Karpas-422 (cell line): Measurements from ENCODE around the gene LRP1B. TPM values are rescaled to one million over a fixed set of nuclear protein-coding genes. Genes with fewer than 3 reads are reported as not detected.

Experiments
- DNase-seq: peaks from one replicate; pipeline ENCODE4 v3.0.0-alpha.2; 2015
- H2AFZ ChIP-seq: fragments of 200-600 bp; sonication (generic); 2 replicates; pipeline ENCODE4 v1.6.1; 2014; ENCODE audit warnings: antibody characterized with exemption, low read length, mixed read lengths
- H3K27ac ChIP-seq: fragments of 200-600 bp; sonication (generic); 2 replicates; pipeline ENCODE4 v1.5.1; 2014; ENCODE audit warnings: mild to moderate bottlenecking, low read length, moderate library complexity
- H3K27me3 ChIP-seq: fragments of 200-600 bp; sonication (generic); 2 replicates; pipeline ENCODE4 v1.6.1; 2014; ENCODE audit warnings: low read length, mixed read lengths
- H3K36me3 ChIP-seq: fragments of 200-600 bp; sonication (generic); 2 replicates; pipeline ENCODE4 v1.6.1; 2014; ENCODE audit warnings: low read length, mixed read lengths; ENCODE audit not compliant: insufficient read depth
- H3K4me1 ChIP-seq: fragments of 200-600 bp; sonication (generic); 2 replicates; pipeline ENCODE4 v1.6.1; 2014; ENCODE audit warnings: mild to moderate bottlenecking, low read length, mixed read lengths
- H3K4me2 ChIP-seq: fragments of 200-600 bp; sonication (generic); 2 replicates; pipeline ENCODE4 v1.6.1; 2014; ENCODE audit warnings: low read length, low read depth, mild to moderate bottlenecking; ENCODE audit not compliant: poor library complexity, severe bottlenecking
- H3K4me3 ChIP-seq: fragments of 200-600 bp; sonication (generic); 2 replicates; pipeline ENCODE4 v1.5.1; 2014; ENCODE audit warnings: mild to moderate bottlenecking, antibody characterized with exemption, low read length, mixed read lengths
- H3K79me2 ChIP-seq: fragments of 200-600 bp; sonication (generic); 2 replicates; pipeline ENCODE4 v1.6.1; 2014; ENCODE audit warnings: mild to moderate bottlenecking, low read length, mixed read lengths
- H3K9ac ChIP-seq: fragments of 200-600 bp; sonication (generic); 2 replicates; pipeline ENCODE4 v1.6.0; 2014; ENCODE audit warnings: low read length
- H3K9me2 ChIP-seq: fragments of 200-600 bp; sonication (generic), shearing (Covaris generic); replicated peaks from 2 replicates; pipeline ENCODE4 v1.6.0; 2014; ENCODE audit warnings: mild to moderate bottlenecking, low read length, moderate library complexity; ENCODE audit not compliant: insufficient read depth
- H3K9me3 ChIP-seq: fragments of 300-700, 200-600 bp; sonication (generic); 2 replicates; pipeline ENCODE4 v1.6.1; 2014; ENCODE audit warnings: low read length, mixed read lengths
- H4K20me1 ChIP-seq: fragments of 200-600 bp; sonication (generic); 2 replicates; pipeline ENCODE4 v1.6.1; 2014; ENCODE audit warnings: mild to moderate bottlenecking, antibody characterized with exemption, low read length, low read depth; ENCODE audit not compliant: insufficient read depth
- total RNA-seq: library from RNA; depleted of rRNA; stranded (reverse); fragments of >200 nt; shearing (Covaris generic); gene quantifications from 2 replicates; pipeline ENCODE4 v1.2.3, GENCODE V29; 2014; ENCODE audit warnings: low replicate concordance

LRP1B gene
- total RNA-seq, 1 experiment from 2014 or later = not detected

DNA sequence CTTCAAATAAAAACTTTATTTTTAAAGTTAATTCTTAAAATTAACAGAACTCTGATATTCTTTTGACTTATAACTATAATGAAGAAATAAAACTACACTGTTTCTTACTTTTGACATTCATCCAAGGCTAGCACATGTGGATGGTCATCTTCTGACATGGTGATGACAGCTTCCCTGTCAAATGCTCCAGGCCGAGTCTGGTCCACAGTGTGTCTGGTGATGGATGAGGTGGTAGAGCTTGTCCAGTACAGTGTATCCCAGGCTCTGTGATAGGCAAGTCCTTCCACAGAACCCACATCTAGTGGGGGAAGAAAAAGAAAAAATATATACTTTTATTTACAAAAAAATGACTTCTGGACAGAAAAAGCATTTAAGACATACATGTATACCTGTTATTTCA lies 1529.5 kb downstream of the LRP1B start:
- H3K36me3 ChIP-seq = no peaks in the 10 kb centered on the region

DNA sequence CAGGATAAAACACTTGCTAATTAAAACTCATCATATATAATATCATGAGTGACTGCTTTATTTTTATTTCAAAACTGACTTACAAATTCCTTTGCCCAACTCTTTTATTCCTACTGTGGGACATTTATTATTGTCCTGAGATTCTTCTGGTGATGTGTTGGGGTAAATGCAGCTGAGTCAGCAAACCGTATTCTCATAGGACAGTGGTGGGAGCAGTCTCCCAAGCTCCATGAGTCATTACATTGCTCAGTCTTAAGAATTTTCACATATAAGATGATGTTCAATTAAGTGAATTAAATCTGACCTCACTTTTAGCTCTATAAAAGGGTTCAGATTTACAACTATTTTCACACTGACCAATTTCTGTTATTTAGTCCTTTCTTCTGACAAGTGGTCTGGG lies 1530.7 kb downstream of the LRP1B start:
- no peaks in the 10 kb centered on the region for H3K27me3 ChIP-seq
- DNase-seq = no peak

More for the DNA sequence above, 1529.5 kb downstream of the LRP1B start:
- Histone ChIP-seq H3K9ac (no peak overlapping the region), H3K4me3 (no peak overlapping the region), H3K79me2 (no peaks in the 10 kb centered on the region), H3K4me2 (no peak overlapping the region), H3K27ac (no peak overlapping the region), H2AFZ (no peak overlapping the region), H3K9me2 (no peaks in the 10 kb centered on the region), H4K20me1 (no peaks in the 10 kb centered on the region), H3K9me3 (peaks cover 26% of the 10 kb centered on the region), H3K27me3 (no peaks in the 10 kb centered on the region), H3K4me1 (no peaks in the 10 kb centered on the region)
- no peak for DNase-seq

DNA sequence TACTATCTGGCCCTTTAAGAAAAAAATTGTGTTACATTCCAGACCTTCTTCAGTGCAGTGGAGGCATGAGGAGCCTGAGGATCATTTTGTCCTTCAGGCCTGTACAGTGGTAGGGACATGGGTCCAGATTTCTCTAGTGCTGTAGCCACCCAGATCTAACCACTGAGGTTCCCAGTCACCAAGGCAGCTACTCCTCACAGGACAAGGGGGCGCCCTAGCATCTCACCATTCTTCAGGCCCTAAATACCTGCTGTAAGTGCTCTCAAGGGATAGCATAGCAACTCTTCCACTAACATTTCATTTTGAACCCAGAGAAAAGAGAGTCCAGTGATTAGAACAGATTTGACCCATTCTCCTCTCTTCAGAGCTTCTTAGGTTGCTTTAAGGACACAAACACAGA lies 1533.0 kb downstream of the LRP1B start:
- no peaks in the 10 kb centered on the region for H3K4me1 ChIP-seq
- H3K4me3 ChIP-seq = no peak overlapping the region
- peaks cover 30% of the 10 kb centered on the region for H3K9me3 ChIP-seq
- no peaks in the 10 kb centered on the region for H4K20me1 ChIP-seq
- H3K9ac ChIP-seq = no peak overlapping the region
- H3K27me3 ChIP-seq = no peaks in the 10 kb centered on the region
- no peak overlapping the region for H3K4me2 ChIP-seq
- no peaks in the 10 kb centered on the region for H3K36me3 ChIP-seq
- no peak overlapping the region for H2AFZ ChIP-seq
- H3K79me2 ChIP-seq = no peaks in the 10 kb centered on the region
- no peak overlapping the region for H3K27ac ChIP-seq
- no peak for DNase-seq
- no peaks in the 10 kb centered on the region for H3K9me2 ChIP-seq

More for the DNA sequence above, 1530.7 kb downstream of the LRP1B start:
- no peaks in the 10 kb centered on the region for H3K79me2 ChIP-seq
- no peaks in the 10 kb centered on the region for H3K36me3 ChIP-seq
- no peak overlapping the region for H2AFZ ChIP-seq
- H4K20me1 ChIP-seq = no peaks in the 10 kb centered on the region
- no peaks in the 10 kb centered on the region for H3K4me1 ChIP-seq
- H3K9me3 ChIP-seq = peaks cover 30% of the 10 kb centered on the region
- no peaks in the 10 kb centered on the region for H3K9me2 ChIP-seq
- H3K27ac ChIP-seq = no peak overlapping the region
- no peak overlapping the region for H3K4me2 ChIP-seq
- H3K9ac ChIP-seq = no peak overlapping the region
- H3K4me3 ChIP-seq = no peak overlapping the region

DNA sequence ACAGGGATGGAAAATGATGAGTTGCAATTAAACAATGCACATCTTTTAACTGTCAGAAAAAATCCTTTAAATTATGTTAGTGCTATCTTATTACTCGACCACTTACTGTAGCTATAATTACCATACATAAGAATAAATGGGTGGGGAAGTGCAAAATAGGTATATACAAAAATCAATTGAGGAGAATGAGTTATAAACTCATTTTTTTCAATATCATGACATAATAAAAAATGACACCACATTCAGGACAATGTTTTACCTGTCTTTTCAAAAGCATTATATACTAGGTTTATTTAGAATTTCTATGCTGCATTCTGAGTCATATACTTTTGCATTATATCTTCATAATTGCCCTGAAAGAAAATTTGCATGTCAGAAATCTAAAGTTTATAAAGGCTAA lies 1533.6 kb downstream of the LRP1B start:
- no peak for DNase-seq
- Histone ChIP-seq H3K4me1 (no peaks in the 10 kb centered on the region), H3K4me3 (no peak overlapping the region), H4K20me1 (no peaks in the 10 kb centered on the region), H3K9me3 (peaks cover 30% of the 10 kb centered on the region), H3K79me2 (no peaks in the 10 kb centered on the region), H3K36me3 (no peaks in the 10 kb centered on the region), H3K27ac (no peak overlapping the region), H3K9ac (no peak overlapping the region), H3K9me2 (no peaks in the 10 kb centered on the region), H2AFZ (no peak overlapping the region), H3K27me3 (no peaks in the 10 kb centered on the region), H3K4me2 (no peak overlapping the region)

DNA sequence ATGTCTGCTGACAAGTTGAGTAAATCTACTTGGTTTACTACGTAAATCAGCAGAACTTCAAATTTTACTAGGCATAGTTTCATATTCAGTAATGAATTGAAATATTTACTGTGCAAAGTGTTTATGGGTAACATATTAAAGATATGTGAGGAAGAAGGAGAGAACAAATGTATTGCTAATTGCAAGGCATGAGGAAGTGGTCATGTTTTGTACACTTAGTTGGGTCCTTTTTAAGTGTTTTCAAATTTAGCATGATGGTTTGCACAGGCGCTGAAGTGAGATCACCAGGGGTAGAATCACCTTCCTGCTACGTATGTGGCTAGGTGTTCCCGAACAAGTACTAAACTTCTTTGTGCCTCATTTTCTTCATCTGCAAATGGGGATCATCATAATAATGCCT lies 1534.4 kb downstream of the LRP1B start:
- DNase-seq = no peak
- Histone ChIP-seq H4K20me1 (no peaks in the 10 kb centered on the region), H3K9me3 (peaks cover 24% of the 10 kb centered on the region), H3K4me2 (no peak overlapping the region), H3K9me2 (no peaks in the 10 kb centered on the region), H2AFZ (no peak overlapping the region), H3K36me3 (no peaks in the 10 kb centered on the region), H3K27me3 (no peaks in the 10 kb centered on the region), H3K79me2 (no peaks in the 10 kb centered on the region), H3K9ac (no peak overlapping the region), H3K27ac (no peak overlapping the region), H3K4me1 (no peaks in the 10 kb centered on the region), H3K4me3 (no peak overlapping the region)

DNA sequence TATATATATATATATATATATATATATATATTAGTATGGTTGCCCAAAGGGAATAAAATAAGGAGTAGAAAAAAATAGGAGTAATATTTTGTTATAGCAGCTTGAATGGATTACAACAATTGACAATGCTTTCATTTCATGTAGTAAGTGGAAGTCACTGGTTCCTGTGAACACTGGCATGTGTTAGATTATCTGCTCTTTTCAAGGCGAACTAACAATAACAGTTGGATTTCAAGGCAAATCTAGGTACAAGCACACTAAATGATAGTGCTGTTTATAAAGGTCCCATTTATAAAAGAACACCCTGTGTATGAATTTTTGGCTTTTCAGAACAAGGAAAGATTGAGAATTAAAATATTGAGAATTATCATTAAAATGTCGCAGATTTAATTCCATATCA lies 1535.7 kb downstream of the LRP1B start:
- Histone ChIP-seq H3K9me3 (peaks cover 28% of the 10 kb centered on the region), H2AFZ (no peak overlapping the region)
- no peak for DNase-seq

DNA sequence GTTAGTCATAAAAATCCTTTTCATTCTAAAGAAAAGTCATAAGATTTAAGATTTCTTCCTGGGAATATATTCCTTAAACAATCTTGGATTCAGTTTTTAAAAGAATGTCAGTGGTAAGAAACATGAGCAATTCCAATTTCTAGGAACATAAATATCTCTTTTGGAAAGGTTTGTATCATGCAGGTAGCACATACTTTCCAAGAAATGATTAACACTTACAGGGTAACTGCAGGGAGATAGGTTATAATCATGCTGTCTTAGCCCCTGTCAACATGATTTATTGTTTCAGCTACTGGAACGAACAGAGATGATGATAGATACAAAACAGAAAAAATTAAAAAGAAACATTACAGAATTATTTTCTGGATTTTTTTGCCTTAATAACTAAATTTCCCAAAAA lies 1537.7 kb downstream of the LRP1B start:
- Histone ChIP-seq H3K4me3 (no peak overlapping the region), H3K9ac (no peak overlapping the region), H3K9me2 (no peaks in the 10 kb centered on the region), H3K27me3 (no peaks in the 10 kb centered on the region), H3K36me3 (no peaks in the 10 kb centered on the region), H3K9me3 (peaks cover 23% of the 10 kb centered on the region), H2AFZ (no peak overlapping the region), H3K79me2 (no peaks in the 10 kb centered on the region), H3K27ac (no peak overlapping the region), H4K20me1 (no peaks in the 10 kb centered on the region), H3K4me2 (no peak overlapping the region), H3K4me1 (no peaks in the 10 kb centered on the region)
- no peak for DNase-seq

More for the DNA sequence above, 1535.7 kb downstream of the LRP1B start:
- H4K20me1 ChIP-seq = no peaks in the 10 kb centered on the region
- no peak overlapping the region for H3K27ac ChIP-seq
- no peaks in the 10 kb centered on the region for H3K79me2 ChIP-seq
- H3K27me3 ChIP-seq = no peaks in the 10 kb centered on the region
- H3K9me2 ChIP-seq = no peaks in the 10 kb centered on the region
- no peak overlapping the region for H3K4me2 ChIP-seq
- no peak overlapping the region for H3K9ac ChIP-seq
- no peaks in the 10 kb centered on the region for H3K36me3 ChIP-seq
- no peaks in the 10 kb centered on the region for H3K4me1 ChIP-seq
- no peak overlapping the region for H3K4me3 ChIP-seq

DNA sequence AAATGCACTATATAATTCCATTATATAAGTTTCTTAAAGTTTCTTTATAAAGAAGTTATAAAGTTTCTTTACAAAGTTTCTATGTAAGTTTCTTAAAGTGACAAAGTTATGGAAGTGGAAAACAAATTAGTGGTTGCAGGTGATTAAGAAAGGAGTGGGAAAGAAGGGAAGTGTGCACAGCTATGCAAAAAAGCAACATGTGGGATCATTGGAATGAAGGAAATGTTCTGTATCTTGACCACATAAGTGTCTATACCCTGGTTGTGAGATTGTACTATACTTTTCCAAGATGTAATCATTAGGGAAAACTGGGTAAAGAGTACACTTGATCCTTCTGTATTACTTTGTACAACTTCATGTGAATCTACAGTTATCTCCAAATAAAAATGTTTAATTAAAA lies 1541.1 kb downstream of the LRP1B start:
- H4K20me1 ChIP-seq = no peaks in the 10 kb centered on the region
- no peaks in the 10 kb centered on the region for H3K9me2 ChIP-seq
- no peaks in the 10 kb centered on the region for H3K36me3 ChIP-seq
- H3K79me2 ChIP-seq = no peaks in the 10 kb centered on the region
- H3K4me1 ChIP-seq = no peaks in the 10 kb centered on the region
- no peaks in the 10 kb centered on the region for H3K27me3 ChIP-seq
- no peak overlapping the region for H3K4me3 ChIP-seq
- H3K9ac ChIP-seq = no peak overlapping the region
- no peak for DNase-seq
- H2AFZ ChIP-seq = no peak overlapping the region
- H3K4me2 ChIP-seq = no peak overlapping the region
- no peak overlapping the region for H3K27ac ChIP-seq
- H3K9me3 ChIP-seq = peaks cover 19% of the 10 kb centered on the region; the same call in 1 of the 2 replicates

DNA sequence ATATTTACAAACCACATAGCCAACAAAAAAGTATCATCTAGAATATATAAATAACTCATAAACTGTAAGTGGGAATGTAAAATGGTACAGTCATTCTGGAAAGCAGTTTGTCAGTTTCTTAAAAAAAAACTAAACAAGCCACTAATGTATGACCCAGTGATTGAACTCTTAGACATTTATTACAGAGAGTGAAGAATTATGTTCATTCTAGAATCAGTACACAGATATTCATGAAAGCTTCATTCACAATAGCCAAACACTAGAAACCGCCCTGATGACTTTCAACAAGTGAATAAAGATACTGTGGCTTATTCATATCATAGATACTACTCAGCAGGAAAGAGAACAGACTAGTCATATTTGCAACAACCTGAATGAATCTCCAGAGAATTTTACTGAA lies 1541.5 kb downstream of the LRP1B start:
- no peaks in the 10 kb centered on the region for H4K20me1 ChIP-seq
- H3K4me1 ChIP-seq = no peaks in the 10 kb centered on the region
- H3K4me2 ChIP-seq = no peak overlapping the region
- no peak overlapping the region for H2AFZ ChIP-seq
- no peak for DNase-seq
- H3K9ac ChIP-seq = no peak overlapping the region
- peaks cover 20% of the 10 kb centered on the region; the same call in 1 of the 2 replicates for H3K9me3 ChIP-seq
- no peaks in the 10 kb centered on the region for H3K36me3 ChIP-seq
- H3K79me2 ChIP-seq = no peaks in the 10 kb centered on the region
- no peaks in the 10 kb centered on the region for H3K27me3 ChIP-seq
- no peaks in the 10 kb centered on the region for H3K9me2 ChIP-seq
- H3K4me3 ChIP-seq = no peak overlapping the region
- no peak overlapping the region for H3K27ac ChIP-seq
